Testis (tissue), 2 donors: ENCODE results near the gene LTBP1.

Source experiments
- CTCF ChIP-seq, 3 experiments: fragments of 450-650 bp in 2 of 3; fragments of 200-600 bp in 1 of 3; sonication (generic) in 1 of 3; IDR thresholded peaks; one replicate each; pipeline ENCODE4 v1.5.1; 2016 to 2019; ENCODE audit warnings: antibody characterized with exemption in 3 of 3, mild to moderate bottlenecking in 2 of 3, moderate library complexity in 1 of 3
- POLR2A ChIP-seq: fragments of 450-650 bp; IDR thresholded peaks from one replicate; pipeline ENCODE4 v1.6.1; 2017; ENCODE audit warnings: antibody characterized with exemption, mild to moderate bottlenecking, moderate library complexity

DNA sequence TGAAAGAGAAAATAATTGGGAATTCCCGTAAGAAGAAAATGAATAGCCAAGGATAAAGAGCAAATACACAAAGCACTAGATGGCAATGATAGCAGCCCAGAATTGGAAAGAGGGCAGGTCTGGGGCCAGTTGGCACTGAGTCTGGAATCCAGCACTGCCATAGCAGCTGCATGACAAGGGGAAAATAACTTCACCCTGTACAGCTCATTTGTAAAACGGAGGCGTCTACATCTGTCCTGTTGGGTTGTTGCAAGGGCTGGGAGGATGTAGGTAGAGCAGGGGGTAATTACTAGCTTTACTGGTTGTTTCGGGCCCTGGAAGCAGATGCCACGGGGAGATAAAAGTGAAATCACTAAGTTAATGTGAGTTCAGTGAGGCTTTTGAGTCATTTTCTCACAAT lies 419.7 kb downstream of the LTBP1 start:
- TF ChIP-seq CTCF (IDR thresholded peaks at IDR 0.05) (no peak), POLR2A (no peak)
